GM23338 (cell line): Measurements from ENCODE around the gene CCDC174. TPM values are rescaled to one million over a fixed set of nuclear protein-coding genes. Genes with fewer than 3 reads are reported as not detected.

ENCODE experiments used
- ATAC-seq: fragments of 200-7000 bp; cut with Tn5 transposase; 3 replicates; pipeline ENCODE4 v1.9.1; 2020
- DNase-seq: peaks from one replicate; pipeline ENCODE4 v3.0.0-alpha.2; 2015; ENCODE audit warnings: low spot score
- H2AFZ ChIP-seq: fragments of 200-600 bp; sonication (generic); 2 replicates; pipeline ENCODE4 v1.8.0; 2016; ENCODE audit warnings: antibody characterized with exemption, mild to moderate bottlenecking, moderate library complexity
- H3F3A ChIP-seq: fragments of 200-600 bp; sonication (generic); replicated peaks from 2 replicates; pipeline ENCODE4 v1.8.0; 2017; ENCODE audit warnings: antibody characterized with exemption, mixed run types, low read depth
- H3K27ac ChIP-seq: fragments of 200-600 bp; sonication (generic); 2 replicates; pipeline ENCODE4 v1.6.1; 2016; ENCODE audit warnings: low read depth
- H3K27me3 ChIP-seq: fragments of 200-600 bp; sonication (generic); 2 replicates; pipeline ENCODE4 v1.8.0; 2016; ENCODE audit warnings: mild to moderate bottlenecking, mixed run types, moderate library complexity; ENCODE audit not compliant: insufficient read depth
- H3K36me3 ChIP-seq: fragments of 200-600 bp; sonication (generic); 2 replicates; pipeline ENCODE4 v1.8.0; 2016; ENCODE audit warnings: mild to moderate bottlenecking; ENCODE audit not compliant: insufficient read depth
- H3K4me1 ChIP-seq: fragments of 200-600 bp; sonication (generic); 2 replicates; pipeline ENCODE4 v1.8.0; 2016; ENCODE audit warnings: mild to moderate bottlenecking, moderate library complexity; ENCODE audit not compliant: insufficient read depth
- H3K4me2 ChIP-seq: fragments of 200-600 bp; sonication (generic); 2 replicates; pipeline ENCODE4 v1.7.1; 2017; ENCODE audit warnings: mixed run types
- H3K4me3 ChIP-seq: fragments of 200-600 bp; sonication (generic); 2 replicates; pipeline ENCODE4 v1.6.1; 2016; ENCODE audit warnings: mixed run types
- H3K79me2 ChIP-seq: fragments of 200-600 bp; sonication (generic); replicated peaks from 2 replicates; pipeline ENCODE4 v1.8.0; 2017; ENCODE audit warnings: mild to moderate bottlenecking; ENCODE audit not compliant: insufficient read depth
- H3K9me2 ChIP-seq: fragments of 200-600 bp; sonication (generic); 2 replicates; pipeline ENCODE4 v1.8.0; 2017; ENCODE audit not compliant: insufficient read depth
- H4K20me1 ChIP-seq: fragments of 200-600 bp; sonication (generic); replicated peaks from 2 replicates; pipeline ENCODE4 v1.8.0; 2017; ENCODE audit warnings: mild to moderate bottlenecking; ENCODE audit not compliant: insufficient read depth
- H3K27ac Mint-ChIP-seq: 2 replicates; pipeline ENCODE4 v1.8.0; 2020; ENCODE audit warnings: inconsistent platforms, mild to moderate bottlenecking, moderate library complexity, mixed read lengths
- H3K27me3 Mint-ChIP-seq: 3 replicates; pipeline ENCODE4 v1.8.0; 2022; ENCODE audit warnings: low read depth, mild to moderate bottlenecking, moderate library complexity, mixed read lengths, inconsistent platforms; ENCODE audit not compliant: insufficient read depth, poor library complexity
- H3K36me3 Mint-ChIP-seq: 3 replicates; pipeline ENCODE4 v1.8.0; 2021; ENCODE audit warnings: low read depth, mild to moderate bottlenecking, inconsistent platforms, moderate library complexity, mixed read lengths
- H3K4me1 Mint-ChIP-seq: 3 replicates; pipeline ENCODE4 v1.8.0; 2020; ENCODE audit warnings: mild to moderate bottlenecking, inconsistent platforms, mixed read lengths
- H3K4me3 Mint-ChIP-seq: 3 replicates; pipeline ENCODE4 v1.8.0; 2021; ENCODE audit warnings: moderate library complexity, mild to moderate bottlenecking, inconsistent platforms, mixed read lengths
- H3K9me3 Mint-ChIP-seq: 3 replicates; pipeline ENCODE4 v1.8.0; 2020; ENCODE audit warnings: moderate library complexity, mild to moderate bottlenecking, inconsistent platforms, mixed read lengths
- CREB1 ChIP-seq: fragments of 250-450 bp; sonication (Bioruptor Pico); IDR thresholded peaks from 2 replicates; pipeline ENCODE4 v1.5.0; 2020; ENCODE audit warnings: low read depth, mild to moderate bottlenecking, moderate library complexity
- CTCF ChIP-seq, 2 experiments: fragments of 200-600 bp in 1 of 2; sonication (generic) in 1 of 2; conservative IDR thresholded peaks; 2 replicates each; pipeline versions ENCODE4 v1.5.1 to v1.6.1; 2016 to 2017; ENCODE audit warnings: antibody characterized with exemption in 2 of 2, low read depth in 2 of 2, mild to moderate bottlenecking in 2 of 2, moderate library complexity in 1 of 2
- ETS1 ChIP-seq: IDR thresholded peaks from 2 replicates; pipeline ENCODE4 v1.6.1; 2016; ENCODE audit warnings: antibody characterized with exemption
- EZH2 ChIP-seq: fragments of 200-600 bp; sonication (generic); IDR thresholded peaks from one replicate; pipeline ENCODE4 v1.8.0; 2017; ENCODE audit warnings: antibody characterized with exemption, mild to moderate bottlenecking, low read depth; ENCODE audit not compliant: unreplicated experiment
- EZH2phosphoT487 ChIP-seq: fragments of 200-600 bp; sonication (generic); IDR thresholded peaks from one replicate; pipeline ENCODE4 v1.8.1; 2018; ENCODE audit warnings: antibody characterized with exemption; ENCODE audit not compliant: unreplicated experiment
- JUNB ChIP-seq: IDR thresholded peaks from one replicate; pipeline ENCODE4 v1.6.1; 2016; ENCODE audit warnings: antibody characterized with exemption; ENCODE audit not compliant: unreplicated experiment
- NANOG ChIP-seq: IDR thresholded peaks from 2 replicates; pipeline ENCODE4 v1.6.1; 2016; ENCODE audit warnings: antibody characterized with exemption, borderline replicate concordance
- POLR2AphosphoS5 ChIP-seq: IDR thresholded peaks from 2 replicates; pipeline ENCODE4 v1.6.1; 2016; ENCODE audit warnings: antibody characterized with exemption, low read depth
- REST ChIP-seq: IDR thresholded peaks from one replicate; pipeline ENCODE4 v1.6.1; 2018; ENCODE audit warnings: antibody characterized with exemption; ENCODE audit not compliant: unreplicated experiment
- STAT1 ChIP-seq: IDR thresholded peaks from one replicate; pipeline ENCODE4 v1.6.1; 2016; ENCODE audit warnings: antibody characterized with exemption; ENCODE audit not compliant: unreplicated experiment
- ZNF114 ChIP-seq: fragments of 250-450 bp; sonication (Bioruptor Pico); IDR thresholded peaks from 2 replicates; pipeline ENCODE4 v1.5.0; 2020; ENCODE audit warnings: mild to moderate bottlenecking, moderate library complexity
- ZNF331 ChIP-seq: fragments of 250-450 bp; sonication (Bioruptor Pico); IDR thresholded peaks from 2 replicates; pipeline ENCODE4 v1.5.0; 2020; ENCODE audit warnings: low read depth, mild to moderate bottlenecking, moderate library complexity
- ZNF462 ChIP-seq: fragments of 250-450 bp; sonication (Bioruptor Pico); IDR thresholded peaks from 2 replicates; pipeline ENCODE4 v1.5.0; 2020; ENCODE audit warnings: mild to moderate bottlenecking, moderate library complexity
- polyA plus RNA-seq: library from polyadenylated mRNA; unstranded; fragments of >200 nt; fragmentation: Nextera tagmentation; extraction: Ambion mirVana; gene quantifications from 2 replicates; pipeline ENCODE4 v1.2.1, GENCODE V29; 2016
- total RNA-seq: library from RNA; depleted of rRNA; stranded (reverse); fragments of >200 nt; shearing (Covaris generic); gene quantifications from 2 replicates; pipeline ENCODE4 v1.2.3, GENCODE V29; 2014

Gene CCDC174
- total and polyA plus RNA-seq, 2 experiments from 2014 or later: 11.2 to 46.3 TPM

GRCh38 chr3:14622368-14622767, 29.2 kb upstream of the CCDC174 start:
- H3K27ac Mint-ChIP-seq: no peak overlapping the region

More at GRCh38 chr3:14622368-14622767, 29.2 kb upstream of the CCDC174 start:
- Histone ChIP-seq H4K20me1 (no peaks in the 10 kb centered on the region), H3K4me3 (no peak overlapping the region), H3F3A (no peaks in the 10 kb centered on the region), H3K4me1 (0 out of 2 replicates have a peak, but pooled peaks cover 8% of the 10 kb centered on the region), H3K4me2 (no peak overlapping the region), H3K36me3 (no peaks in the 10 kb centered on the region), H2AFZ (no peak overlapping the region), H3K79me2 (no peaks in the 10 kb centered on the region), H3K27me3 (no peaks in the 10 kb centered on the region), H3K9me2 (no peaks in the 10 kb centered on the region; the same call in 1 of the 2 replicates), H3K27ac (no peak overlapping the region)
- peaks cover 11% of the 10 kb centered on the region for H3K27me3 Mint-ChIP-seq
- H3K36me3 Mint-ChIP-seq: no peaks in the 10 kb centered on the region; the same call in 2 of the 3 replicates
- TF ChIP-seq ZNF331 (CRISPR knock-in tag) (no peak), REST (no peak), ZNF114 (CRISPR knock-in tag) (no peak), POLR2AphosphoS5 (no peak), ETS1 (no peak), CREB1 (CRISPR knock-in tag) (no peak), JUNB (no peak), EZH2phosphoT487 (no peak), ZNF462 (no peak), EZH2 (no peak), CTCF (conservative IDR thresholded peaks at IDR 0.05; ENCODE audit: low read depth in 2 of 2) (no peak), NANOG (no peak), STAT1 (no peak)
- ATAC-seq (no peak), DNase-seq (no peak)
- H3K4me3 Mint-ChIP-seq: no peak overlapping the region
- peaks cover 21% of the 10 kb centered on the region for H3K4me1 Mint-ChIP-seq
- no peaks in the 10 kb centered on the region for H3K9me3 Mint-ChIP-seq
